ENCODE data around the gene TAF15. TPM values are rescaled to one million over a fixed set of nuclear protein-coding genes. Genes with fewer than 3 reads are reported as not detected.

Gene TAF15
- total RNA-seq, 2 experiments from 2014 or later: 65.9 to 256 TPM

- intact Hi-C loops (cut with micrococcal nuclease; ENCODE audit: unreplicated experiment): no loop called here
- DNase-seq (ENCODE audit: low spot score): no peak
- CTCF ChIA-PET (ENCODE audit: unreplicated experiment): no interaction called here
- TF ChIP-seq, protein P1, sequence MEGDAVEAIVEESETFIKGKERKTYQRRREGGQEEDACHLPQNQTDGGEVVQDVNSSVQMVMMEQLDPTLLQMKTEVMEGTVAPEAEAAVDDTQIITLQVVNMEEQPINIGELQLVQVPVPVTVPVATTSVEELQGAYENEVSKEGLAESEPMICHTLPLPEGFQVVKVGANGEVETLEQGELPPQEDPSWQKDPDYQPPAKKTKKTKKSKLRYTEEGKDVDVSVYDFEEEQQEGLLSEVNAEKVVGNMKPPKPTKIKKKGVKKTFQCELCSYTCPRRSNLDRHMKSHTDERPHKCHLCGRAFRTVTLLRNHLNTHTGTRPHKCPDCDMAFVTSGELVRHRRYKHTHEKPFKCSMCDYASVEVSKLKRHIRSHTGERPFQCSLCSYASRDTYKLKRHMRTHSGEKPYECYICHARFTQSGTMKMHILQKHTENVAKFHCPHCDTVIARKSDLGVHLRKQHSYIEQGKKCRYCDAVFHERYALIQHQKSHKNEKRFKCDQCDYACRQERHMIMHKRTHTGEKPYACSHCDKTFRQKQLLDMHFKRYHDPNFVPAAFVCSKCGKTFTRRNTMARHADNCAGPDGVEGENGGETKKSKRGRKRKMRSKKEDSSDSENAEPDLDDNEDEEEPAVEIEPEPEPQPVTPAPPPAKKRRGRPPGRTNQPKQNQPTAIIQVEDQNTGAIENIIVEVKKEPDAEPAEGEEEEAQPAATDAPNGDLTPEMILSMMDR (conservative IDR thresholded peaks at IDR 0.05; ENCODE audit: low read length): no peak
- TF ChIP-seq EZH2phosphoT487 (IDR thresholded peaks at IDR 0.05; ENCODE audit: borderline replicate concordance, low read depth, low read length): no peak
- Histone ChIP-seq H3K36me3 (ENCODE audit: insufficient read depth, low read length) (no peaks in the 10 kb centered on the region), H3K4me3 (ENCODE audit: low read depth, low read length, poor library complexity, severe bottlenecking) (no peak overlapping the region), H3K79me2 (ENCODE audit: insufficient read depth, low read depth, low read length) (no peaks in the 10 kb centered on the region), H3K4me2 (ENCODE audit: low read length) (no peak overlapping the region), H4K20me1 (ENCODE audit: insufficient read depth, low read length) (no peaks in the 10 kb centered on the region), H3K9me2 (ENCODE audit: insufficient read depth, low read length) (no peaks in the 10 kb centered on the region), H3K27ac (ENCODE audit: low read depth, low read length, poor library complexity, severe bottlenecking) (no peak overlapping the region), H3K9me3 (ENCODE audit: low read length) (no peaks in the 10 kb centered on the region), H3K4me1 (ENCODE audit: insufficient read depth, low read length, poor library complexity, severe bottlenecking) (no peaks in the 10 kb centered on the region), H2AFZ (ENCODE audit: low read length) (no peak overlapping the region)
- POLR2A ChIA-PET: interaction anchor here (0.5 kb wide), 1 partner anchor 965 kb away, joined by 3 read pairs; no protein-coding TSS in a partner anchor
- no TSS peak for BruUV-seq (replicated peaks)
These were observed 56.4 kb downstream of the TAF15 start for GRCh38 chr17:35865412-35866340.

GRCh38 chr17:35866341-35866950 lies 57.2 kb downstream of the TAF15 start:
- POLR2A ChIA-PET: interaction anchor here (0.5 kb wide), 1 partner anchor 964 kb away, joined by 3 read pairs; no protein-coding TSS in a partner anchor
- TF ChIP-seq, protein P1 (conservative IDR thresholded peaks at IDR 0.05; ENCODE audit: low read length): no peak
- Histone ChIP-seq H3K27ac (ENCODE audit: low read depth, low read length, poor library complexity, severe bottlenecking) (no peak overlapping the region), H3K9me3 (ENCODE audit: low read length) (no peaks in the 10 kb centered on the region), H3K4me3 (ENCODE audit: low read depth, low read length, poor library complexity, severe bottlenecking) (no peak overlapping the region), H3K36me3 (ENCODE audit: insufficient read depth, low read length) (no peaks in the 10 kb centered on the region), H3K79me2 (ENCODE audit: insufficient read depth, low read depth, low read length) (no peaks in the 10 kb centered on the region), H3K4me1 (ENCODE audit: insufficient read depth, low read length, poor library complexity, severe bottlenecking) (no peaks in the 10 kb centered on the region), H4K20me1 (ENCODE audit: insufficient read depth, low read length) (no peaks in the 10 kb centered on the region), H2AFZ (ENCODE audit: low read length) (no peak overlapping the region), H3K4me2 (ENCODE audit: low read length) (no peak overlapping the region), H3K9me2 (ENCODE audit: insufficient read depth, low read length) (no peaks in the 10 kb centered on the region)
- no TSS peak for BruUV-seq (replicated peaks)
- DNase-seq (ENCODE audit: low spot score): no peak
- CTCF ChIA-PET (ENCODE audit: unreplicated experiment): no interaction called here
- intact Hi-C loops (cut with micrococcal nuclease; ENCODE audit: unreplicated experiment): no loop called here

- H3K36me3 ChIP-seq (ENCODE audit: insufficient read depth, low read length): no peaks in the 10 kb centered on the region
- H4K20me1 ChIP-seq (ENCODE audit: insufficient read depth, low read length): no peaks in the 10 kb centered on the region
- no peak for TF ChIP-seq EZH2phosphoT487 (IDR thresholded peaks at IDR 0.05; ENCODE audit: borderline replicate concordance, low read depth, low read length)
- TF ChIP-seq, protein P1 (conservative IDR thresholded peaks at IDR 0.05; ENCODE audit: low read length): no peak
- H3K9me2 ChIP-seq (ENCODE audit: insufficient read depth, low read length): no peaks in the 10 kb centered on the region
- BruUV-seq (replicated peaks): no TSS peak
- no peak overlapping the region for H3K4me3 ChIP-seq (ENCODE audit: low read depth, low read length, poor library complexity, severe bottlenecking)
- POLR2A ChIA-PET: no interaction called here
- H3K27ac ChIP-seq (ENCODE audit: low read depth, low read length, poor library complexity, severe bottlenecking): no peak overlapping the region
- no peak overlapping the region for H2AFZ ChIP-seq (ENCODE audit: low read length)
- H3K79me2 ChIP-seq (ENCODE audit: insufficient read depth, low read depth, low read length): no peaks in the 10 kb centered on the region
- CTCF ChIA-PET (ENCODE audit: unreplicated experiment): no interaction called here
- no peaks in the 10 kb centered on the region for H3K4me1 ChIP-seq (ENCODE audit: insufficient read depth, low read length, poor library complexity, severe bottlenecking)
- DNase-seq (ENCODE audit: low spot score): no peak
- H3K4me2 ChIP-seq (ENCODE audit: low read length): no peak overlapping the region
- intact Hi-C loops (cut with micrococcal nuclease; ENCODE audit: unreplicated experiment): no loop called here
- no peaks in the 10 kb centered on the region for H3K9me3 ChIP-seq (ENCODE audit: low read length)
These were observed 58.3 kb downstream of the TAF15 start for GRCh38 chr17:35867574-35867973.
